K562 (cell line): ENCODE measurements around the gene ABCG1. TPM values are rescaled to one million over a fixed set of nuclear protein-coding genes. Genes with fewer than 3 reads are reported as not detected.

Experiments
- ATAC-seq: fragments of 200-7000 bp; cut with Tn5 transposase; 3 replicates; pipeline ENCODE4 v1.9.1; 2020; ENCODE audit warnings: moderate library complexity
- BruUV-seq: library from RNA; stranded (reverse); fragments of 400-500 nt; replicated peaks from 2 replicates; lab custom pipeline; 2021; lab: Mats Ljungman, UMichigan
- CTCF ChIA-PET: fragments of 300-600 bp; formaldehyde crosslinking; extraction: SDS; loops from one replicate; lab custom pipeline; 2021; ENCODE audit warnings: low intra/inter-chr PET ratio; lab: Yijun Ruan, JAX
- POLR2A ChIA-PET: fragments of 300-600, 350-650 bp; sonication (Branson Sonifier 250); formaldehyde crosslinking; extraction: SDS; loops from one replicate; lab custom pipeline; 2021; ENCODE audit warnings: antibody characterized with exemption, inconsistent platforms; lab: Yijun Ruan, JAX
- DNase-seq, 4 experiments: peaks; one replicate each; pipeline versions ENCODE4 v3.0.0 to v3.0.0-alpha.2; 2011 to 2018; ENCODE audit warnings: low spot score in 3 of 4, mixed read lengths in 3 of 4; ENCODE audit errors: extremely low read depth in 1 of 4
- FAIRE-seq: peaks from 2 replicates; lab custom pipeline; 2011; peaks lifted over from hg19 to GRCh38; lab: Jason Lieb, UNC
- H2AFZ ChIP-seq: 2 replicates; pipeline ENCODE4 v1.6.0; 2011; ENCODE audit warnings: low read depth, low read length, control low read depth, inconsistent platforms
- H3K27ac ChIP-seq: fragments of 200-600 bp; 3 replicates; pipeline ENCODE4 v1.8.0; 2011; ENCODE audit warnings: low read depth, mild to moderate bottlenecking, control low read depth, inconsistent platforms, low read length, moderate library complexity, mixed read lengths; ENCODE audit errors: extremely low read depth
- H3K27me3 ChIP-seq, 2 experiments: fragments of 300-600 bp in 1 of 2; 2 replicates in 1 of 2; 3 replicates in 1 of 2; pipeline versions ENCODE4 v1.6.0 to v1.8.0; 2011; ENCODE audit warnings: inconsistent platforms in 2 of 2, low read length in 2 of 2, mild to moderate bottlenecking in 1 of 2, mixed read lengths in 1 of 2, moderate library complexity in 1 of 2; ENCODE audit not compliant: control insufficient read depth in 2 of 2, insufficient read depth in 2 of 2
- H3K36me3 ChIP-seq: fragments of 300-600 bp; 3 replicates; pipeline ENCODE4 v1.8.0; 2011; ENCODE audit warnings: mild to moderate bottlenecking, low read length, inconsistent platforms; ENCODE audit not compliant: control insufficient read depth, insufficient read depth
- H3K4me1 ChIP-seq, 2 experiments: fragments of 200-600 bp in 1 of 2; replicated peaks in 1 of 2; 2 replicates in 1 of 2; 3 replicates in 1 of 2; pipeline versions ENCODE4 v1.5.1 to v1.8.0; 2011; ENCODE audit warnings: inconsistent platforms in 2 of 2, low read length in 2 of 2, mild to moderate bottlenecking in 1 of 2, mixed read lengths in 1 of 2, moderate library complexity in 1 of 2; ENCODE audit not compliant: control insufficient read depth in 2 of 2, insufficient read depth in 2 of 2
- H3K4me2 ChIP-seq: 2 replicates; pipeline ENCODE4 v1.6.1; 2011; ENCODE audit warnings: low read length, control low read depth, inconsistent platforms, mixed read lengths; ENCODE audit not compliant: insufficient read depth
- H3K4me3 ChIP-seq: fragments of 200-600 bp; sonication (generic), shearing (Covaris generic); 2 replicates; pipeline ENCODE4 v1.5.1; 2016; ENCODE audit warnings: control low read depth, inconsistent platforms
- H3K79me2 ChIP-seq: fragments of 200-600 bp; 3 replicates; pipeline ENCODE4 v1.8.0; 2011; ENCODE audit warnings: low read length, inconsistent platforms; ENCODE audit not compliant: control insufficient read depth, insufficient read depth
- H3K9ac ChIP-seq, 2 experiments: 2 replicates each; pipeline versions ENCODE4 v1.6.0 to v1.6.1; 2011; ENCODE audit warnings: low read depth in 2 of 2, low read length in 2 of 2, control low read depth in 1 of 2, inconsistent platforms in 1 of 2, mild to moderate bottlenecking in 1 of 2, mixed read lengths in 1 of 2; ENCODE audit not compliant: insufficient read depth in 1 of 2
- H3K9me1 ChIP-seq: one replicate; pipeline ENCODE4 v1.6.0; 2011; ENCODE audit warnings: inconsistent platforms, mild to moderate bottlenecking, low read length, moderate library complexity; ENCODE audit not compliant: control insufficient read depth, insufficient read depth
- H3K9me3 ChIP-seq: replicated peaks from 2 replicates; pipeline ENCODE4 v1.5.1; 2011; ENCODE audit warnings: low read depth, low read length, inconsistent platforms; ENCODE audit not compliant: control insufficient read depth, insufficient read depth
- H4K20me1 ChIP-seq: replicated peaks from 2 replicates; pipeline ENCODE4 v1.6.1; 2011; ENCODE audit warnings: low read length, inconsistent platforms, mixed read lengths; ENCODE audit not compliant: control insufficient read depth, insufficient read depth
- ARNT ChIP-seq, 2 experiments: fragments of 450-650 bp; IDR thresholded peaks; 2 replicates each; pipeline ENCODE4 v1.6.1; 2016; ENCODE audit warnings: mild to moderate bottlenecking in 1 of 2
- BACH1 ChIP-seq: fragments of 200-800 bp; sonication (Bioruptor generic); IDR thresholded peaks from 2 replicates; pipeline ENCODE4 v1.6.1; 2016; ENCODE audit warnings: missing genetic modification characterization, missing compliant biosample characterization
- CHD4 ChIP-seq: fragments of 200-600 bp; sonication (generic); IDR thresholded peaks from 3 replicates; pipeline ENCODE4 v1.6.1; 2012; ENCODE audit warnings: low read depth, mild to moderate bottlenecking, mixed read lengths, low read length, inconsistent platforms; ENCODE audit not compliant: insufficient read depth, insufficient replicate concordance, poor library complexity, severe bottlenecking
- GABPB2 ChIP-seq: fragments of 250-450 bp; sonication (Bioruptor Pico); conservative IDR thresholded peaks from 2 replicates; pipeline ENCODE4 v1.5.1; 2021; ENCODE audit warnings: mild to moderate bottlenecking
- GTF2E2 ChIP-seq: fragments of 200-800 bp; sonication (Bioruptor generic); IDR thresholded peaks from 2 replicates; pipeline ENCODE4 v1.6.1; 2016; ENCODE audit warnings: missing genetic modification characterization, missing compliant biosample characterization
- ILK ChIP-seq: fragments of 450-650 bp; IDR thresholded peaks from 2 replicates; pipeline ENCODE4 v1.6.1; 2016; ENCODE audit warnings: missing genetic modification characterization, low read depth, mild to moderate bottlenecking, missing compliant biosample characterization, moderate library complexity, borderline replicate concordance
- NR2C1 ChIP-seq, 2 experiments: fragments of 450-650 bp; IDR thresholded peaks; 2 replicates each; pipeline ENCODE4 v1.6.1; 2017; ENCODE audit warnings: mild to moderate bottlenecking in 2 of 2, antibody characterized with exemption in 1 of 2, inconsistent platforms in 1 of 2, missing compliant biosample characterization in 1 of 2, missing genetic modification characterization in 1 of 2
- PCBP1 ChIP-seq: fragments of 200-400 bp; formaldehyde crosslinking; IDR thresholded peaks from 2 replicates; pipeline ENCODE4 v1.6.1; 2018; ENCODE audit warnings: mild to moderate bottlenecking, low read depth, low read length; ENCODE audit not compliant: poor library complexity, severe bottlenecking
- RFX1 ChIP-seq: fragments of 450-650 bp; IDR thresholded peaks from 2 replicates; pipeline ENCODE4 v1.6.1; 2016; ENCODE audit warnings: mild to moderate bottlenecking, moderate library complexity
- RNF219 ChIP-seq: fragments of 250-450 bp; sonication (Bioruptor Pico); IDR thresholded peaks from 2 replicates; pipeline ENCODE4 v1.5.0; 2022; ENCODE audit warnings: mild to moderate bottlenecking
- SIN3A ChIP-seq, 2 experiments: fragments of 150-350 bp in 1 of 2; IDR thresholded peaks; 2 replicates each; pipeline ENCODE4 v1.6.1; 2011 to 2016; ENCODE audit warnings: borderline replicate concordance in 2 of 2, low read depth in 2 of 2, low read length in 2 of 2, mild to moderate bottlenecking in 2 of 2, moderate library complexity in 2 of 2; ENCODE audit not compliant: control insufficient read depth in 1 of 2
- SMARCE1 ChIP-seq: fragments of 450-650 bp; IDR thresholded peaks from 2 replicates; pipeline ENCODE4 v1.7.1; 2016; ENCODE audit warnings: mild to moderate bottlenecking
- SP2 ChIP-seq: IDR thresholded peaks from 2 replicates; pipeline ENCODE4 v1.6.1; 2011; ENCODE audit warnings: mild to moderate bottlenecking, low read depth, low read length, moderate library complexity; ENCODE audit not compliant: poor library complexity, severe bottlenecking; ENCODE audit errors: extremely low read depth
- THAP12 ChIP-seq: fragments of 250-450 bp; sonication (Bioruptor Pico); IDR thresholded peaks from 2 replicates; pipeline ENCODE4 v1.9.0; 2021; ENCODE audit warnings: mild to moderate bottlenecking, inconsistent platforms
- ZBTB7A ChIP-seq: IDR thresholded peaks from 2 replicates; pipeline ENCODE4 v1.6.1; 2011; ENCODE audit warnings: low read depth, mild to moderate bottlenecking, low read length, moderate library complexity, borderline replicate concordance; ENCODE audit not compliant: control insufficient read depth
- ZNF766 ChIP-seq: fragments of 200-800 bp; sonication (Bioruptor generic); conservative IDR thresholded peaks from 2 replicates; pipeline ENCODE4 v1.6.1; 2016; ENCODE audit warnings: missing genetic modification characterization, missing compliant biosample characterization
- WGBS: fragments of 100-300 bp; shearing (Covaris generic); methylation state at CpG from one replicate; pipeline ENCODE4 v1.1.6; 2016; ENCODE audit warnings: low coverage, mixed read lengths; ENCODE audit not compliant: insufficient coverage; ENCODE audit errors: missing lambda C conversion rate; 5-methylcytosine and 5-hydroxymethylcytosine counted together
- in situ Hi-C: fragments of 300-500 bp; cut with MboI; formaldehyde crosslinking; loops from 4 replicates; pipeline ENCODE4 v1.15.0; 2018; ENCODE audit warnings: inconsistent platforms, mixed read lengths
- intact Hi-C: fragments of 100-400 bp; cut with micrococcal nuclease; formaldehyde crosslinking; loops from 2 replicates; pipeline ENCODE4 v1.14.2; 2022
- polyA plus RNA-seq, 8 experiments: library from polyadenylated mRNA; depleted of rRNA in 4 of 8; stranded (reverse) in 5 of 8; unstranded in 3 of 8; fragments of >200 nt; fragmentation: Nextera tagmentation in 2 of 8; fragmentation: Illumina TruSeq in 1 of 8; extraction: Ambion mirVana in 2 of 8; extraction: Trizol in 1 of 8; gene quantifications; 2 replicates each; pipeline versions ENCODE4 v1.2.1 to v1.2.3, GENCODE V29; 2011 to 2014; ENCODE audit warnings: inconsistent platforms in 1 of 8, missing spikeins in 1 of 8
- total RNA-seq, 7 experiments: library from RNA; depleted of rRNA in 6 of 7; stranded (reverse); fragments of >200 nt in 6 of 7; fragmentation: Illumina TruSeq in 2 of 7; extraction: Trizol in 2 of 7; gene quantifications; 2 replicates each; pipeline versions ENCODE4 v1.2.1 to v1.2.3, GENCODE V29; 2011 to 2021; ENCODE audit warnings: low replicate concordance in 1 of 7

The ABCG1 gene
- total and polyA plus RNA-seq, 9 of the 15 experiments (the other 6 are each of a cell fraction or from before 2014, with no cell fraction given), result 0.04 to 0.09 TPM; not detected in 7

GRCh38 chr21:42214081-42214750 lies 4.7 kb upstream of the ABCG1 start:
- intact Hi-C loops, result no loop called here
- CTCF ChIA-PET, result no interaction called here
- Histone ChIP-seq H3K36me3 (no peaks in the 10 kb centered on the region), H2AFZ (no peak overlapping the region), H4K20me1 (no peaks in the 10 kb centered on the region; the same call in 1 of the 2 replicates), H3K9me3 (no peaks in the 10 kb centered on the region), H3K4me3 (no peak overlapping the region), H3K4me2 (no peak overlapping the region), H3K4me1 (peaks cover 0 to 5% of the 10 kb centered on the region in 2 experiments; a peak in 1 of 5 replicates), H3K9ac (no peak overlapping the region), H3K27me3 (peaks cover 10 to 35% of the 10 kb centered on the region in 2 experiments; a peak in 4 of 5 replicates), H3K79me2 (no peaks in the 10 kb centered on the region), H3K9me1 (no peaks in the 10 kb centered on the region), H3K27ac (no peak overlapping the region)
- in situ Hi-C loops, result no loop called here
- no TSS peak for BruUV-seq
- FAIRE-seq (no peak), ATAC-seq (no peak), DNase-seq (no peak)
- under 1% methylated on average over 10 of the region's 10 CpGs for WGBS
- POLR2A ChIA-PET, result interaction anchor here (0.8 kb wide), 1 partner anchor 10 kb away, joined by 4 read pairs; no protein-coding TSS in a partner anchor
- TF ChIP-seq NR2C1 (IDR thresholded peaks at IDR 0.05) (no peak), NR2C1 (tag; IDR thresholded peaks at IDR 0.05) (no peak), BACH1 (tag) (no peak), CHD4 (no peak), ZNF766 (CRISPR knock-in tag) (no peak), RNF219 (CRISPR knock-in tag) (no peak), PCBP1 (no peak), SP2 (no peak), GTF2E2 (tag) (no peak), GABPB2 (no peak), SIN3A (IDR thresholded peaks at IDR 0.05; ENCODE audit: borderline replicate concordance in 2 of 2, control insufficient read depth in 1 of 2, low read depth in 2 of 2, low read length in 2 of 2) (no peak), ILK (tag) (no peak), SMARCE1 (no peak), RFX1 (no peak), ZBTB7A (no peak), THAP12 (CRISPR knock-in tag) (no peak), ARNT (IDR thresholded peaks at IDR 0.05) (no peak)
